Measurements from ENCODE around the gene ASB16. TPM values are rescaled to one million over a fixed set of nuclear protein-coding genes. Genes with fewer than 3 reads are reported as not detected.

ASB16 gene
- total and polyA plus RNA-seq, 9 of the 15 experiments (the other 6 are each of a cell fraction or from before 2014, with no cell fraction given) = 0.03 to 0.07 TPM; not detected in 7

DNA sequence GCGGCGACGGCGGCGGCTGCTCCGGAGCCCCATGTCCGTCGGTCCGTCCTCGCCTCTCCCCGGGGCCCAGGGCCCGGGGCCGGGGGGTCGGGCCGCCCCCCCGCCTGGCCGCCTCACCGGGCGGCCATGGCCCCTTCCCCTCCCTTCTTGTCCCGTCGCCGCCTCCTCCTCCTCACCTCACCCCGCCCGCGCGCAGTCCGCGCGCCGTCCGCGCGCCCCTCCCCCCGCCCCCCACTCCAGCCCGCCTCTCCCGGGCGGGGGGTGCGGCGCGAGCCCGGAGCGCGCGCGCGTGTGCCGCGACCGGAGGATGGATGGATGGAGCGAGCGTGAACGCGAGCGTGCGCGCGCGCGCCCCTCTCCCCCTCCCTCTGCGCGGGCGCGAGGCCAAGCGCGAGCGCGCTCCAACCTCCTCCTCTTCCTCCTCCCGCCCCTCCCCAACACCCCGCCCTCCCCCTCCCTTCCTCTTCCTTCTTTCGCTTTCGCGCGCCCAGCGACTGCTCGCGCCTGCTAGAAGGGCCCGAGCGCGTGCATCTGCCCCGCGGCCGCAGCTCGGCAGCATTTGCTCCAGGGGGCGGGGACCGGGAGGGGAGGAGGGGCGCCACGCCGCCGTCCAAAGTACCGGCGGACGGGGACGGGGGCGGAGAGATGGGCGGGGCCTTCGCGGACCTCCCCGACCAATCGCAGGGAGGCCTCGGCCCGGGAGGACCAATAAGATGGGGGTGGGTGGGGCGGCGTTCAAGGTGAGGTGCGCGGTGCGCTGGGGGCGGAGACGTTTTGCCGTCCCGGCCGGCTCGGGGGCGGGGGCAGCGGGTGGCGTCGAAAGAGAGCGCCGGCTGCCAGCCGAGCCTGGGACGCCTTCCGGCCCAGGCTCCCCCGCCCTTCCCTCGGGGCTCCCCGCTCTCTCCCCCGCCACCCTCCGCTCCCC lies 29.3 kb downstream of the ASB16 start, which contains the start of gene ATXN7L3 (continued):
- TF ChIP-seq, protein P1, sequence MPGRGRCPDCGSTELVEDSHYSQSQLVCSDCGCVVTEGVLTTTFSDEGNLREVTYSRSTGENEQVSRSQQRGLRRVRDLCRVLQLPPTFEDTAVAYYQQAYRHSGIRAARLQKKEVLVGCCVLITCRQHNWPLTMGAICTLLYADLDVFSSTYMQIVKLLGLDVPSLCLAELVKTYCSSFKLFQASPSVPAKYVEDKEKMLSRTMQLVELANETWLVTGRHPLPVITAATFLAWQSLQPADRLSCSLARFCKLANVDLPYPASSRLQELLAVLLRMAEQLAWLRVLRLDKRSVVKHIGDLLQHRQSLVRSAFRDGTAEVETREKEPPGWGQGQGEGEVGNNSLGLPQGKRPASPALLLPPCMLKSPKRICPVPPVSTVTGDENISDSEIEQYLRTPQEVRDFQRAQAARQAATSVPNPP (IDR thresholded peaks at IDR 0.05; ENCODE audit: borderline replicate concordance, insufficient read depth, insufficient read length) = no peak
- TF ChIP-seq, protein P2, sequence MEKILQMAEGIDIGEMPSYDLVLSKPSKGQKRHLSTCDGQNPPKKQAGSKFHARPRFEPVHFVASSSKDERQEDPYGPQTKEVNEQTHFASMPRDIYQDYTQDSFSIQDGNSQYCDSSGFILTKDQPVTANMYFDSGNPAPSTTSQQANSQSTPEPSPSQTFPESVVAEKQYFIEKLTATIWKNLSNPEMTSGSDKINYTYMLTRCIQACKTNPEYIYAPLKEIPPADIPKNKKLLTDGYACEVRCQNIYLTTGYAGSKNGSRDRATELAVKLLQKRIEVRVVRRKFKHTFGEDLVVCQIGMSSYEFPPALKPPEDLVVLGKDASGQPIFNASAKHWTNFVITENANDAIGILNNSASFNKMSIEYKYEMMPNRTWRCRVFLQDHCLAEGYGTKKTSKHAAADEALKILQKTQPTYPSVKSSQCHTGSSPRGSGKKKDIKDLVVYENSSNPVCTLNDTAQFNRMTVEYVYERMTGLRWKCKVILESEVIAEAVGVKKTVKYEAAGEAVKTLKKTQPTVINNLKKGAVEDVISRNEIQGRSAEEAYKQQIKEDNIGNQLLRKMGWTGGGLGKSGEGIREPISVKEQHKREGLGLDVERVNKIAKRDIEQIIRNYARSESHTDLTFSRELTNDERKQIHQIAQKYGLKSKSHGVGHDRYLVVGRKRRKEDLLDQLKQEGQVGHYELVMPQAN (IDR thresholded peaks at IDR 0.05; ENCODE audit: borderline replicate concordance) = no peak
- TF ChIP-seq POLR2H (tag; IDR thresholded peaks at IDR 0.05; ENCODE audit: low read depth) = peak; percentile 63
- 0 out of 2 replicates have a peak, but pooled peaks have one; percentile 21 for TF ChIP-seq CHD2 (IDR thresholded peaks at IDR 0.05; ENCODE audit: low read depth, low read length)
- TF ChIP-seq, protein P3, sequence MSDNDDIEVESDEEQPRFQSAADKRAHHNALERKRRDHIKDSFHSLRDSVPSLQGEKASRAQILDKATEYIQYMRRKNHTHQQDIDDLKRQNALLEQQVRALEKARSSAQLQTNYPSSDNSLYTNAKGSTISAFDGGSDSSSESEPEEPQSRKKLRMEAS (CRISPR knock-in tag; IDR thresholded peaks at IDR 0.05) = peak; percentile 89
- peak in 1 of 2 experiments; percentile 25; a peak in 1 of 4 replicates for TF ChIP-seq KDM1A (IDR thresholded peaks at IDR 0.05)
- TF ChIP-seq, protein P4, sequence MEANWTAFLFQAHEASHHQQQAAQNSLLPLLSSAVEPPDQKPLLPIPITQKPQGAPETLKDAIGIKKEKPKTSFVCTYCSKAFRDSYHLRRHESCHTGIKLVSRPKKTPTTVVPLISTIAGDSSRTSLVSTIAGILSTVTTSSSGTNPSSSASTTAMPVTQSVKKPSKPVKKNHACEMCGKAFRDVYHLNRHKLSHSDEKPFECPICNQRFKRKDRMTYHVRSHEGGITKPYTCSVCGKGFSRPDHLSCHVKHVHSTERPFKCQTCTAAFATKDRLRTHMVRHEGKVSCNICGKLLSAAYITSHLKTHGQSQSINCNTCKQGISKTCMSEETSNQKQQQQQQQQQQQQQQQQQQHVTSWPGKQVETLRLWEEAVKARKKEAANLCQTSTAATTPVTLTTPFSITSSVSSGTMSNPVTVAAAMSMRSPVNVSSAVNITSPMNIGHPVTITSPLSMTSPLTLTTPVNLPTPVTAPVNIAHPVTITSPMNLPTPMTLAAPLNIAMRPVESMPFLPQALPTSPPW (CRISPR knock-in tag; IDR thresholded peaks at IDR 0.05) = peak; percentile 96
- TF ChIP-seq, protein P5, sequence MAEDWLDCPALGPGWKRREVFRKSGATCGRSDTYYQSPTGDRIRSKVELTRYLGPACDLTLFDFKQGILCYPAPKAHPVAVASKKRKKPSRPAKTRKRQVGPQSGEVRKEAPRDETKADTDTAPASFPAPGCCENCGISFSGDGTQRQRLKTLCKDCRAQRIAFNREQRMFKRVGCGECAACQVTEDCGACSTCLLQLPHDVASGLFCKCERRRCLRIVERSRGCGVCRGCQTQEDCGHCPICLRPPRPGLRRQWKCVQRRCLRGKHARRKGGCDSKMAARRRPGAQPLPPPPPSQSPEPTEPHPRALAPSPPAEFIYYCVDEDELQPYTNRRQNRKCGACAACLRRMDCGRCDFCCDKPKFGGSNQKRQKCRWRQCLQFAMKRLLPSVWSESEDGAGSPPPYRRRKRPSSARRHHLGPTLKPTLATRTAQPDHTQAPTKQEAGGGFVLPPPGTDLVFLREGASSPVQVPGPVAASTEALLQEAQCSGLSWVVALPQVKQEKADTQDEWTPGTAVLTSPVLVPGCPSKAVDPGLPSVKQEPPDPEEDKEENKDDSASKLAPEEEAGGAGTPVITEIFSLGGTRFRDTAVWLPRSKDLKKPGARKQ (CRISPR knock-in tag; IDR thresholded peaks at IDR 0.05) = no peak
- TF ChIP-seq ZFP36 (IDR thresholded peaks at IDR 0.05; ENCODE audit: low read depth, low read length, partially characterized antibody) = no peak
- TF ChIP-seq IFI16 (CRISPR knock-in tag; IDR thresholded peaks at IDR 0.05) = no peak
- TF ChIP-seq COPS2 (conservative IDR thresholded peaks at IDR 0.05) = no peak
- TF ChIP-seq CTBP1 (IDR thresholded peaks at IDR 0.05; ENCODE audit: borderline replicate concordance) = peak; percentile 58; the same call in 1 of the 2 replicates
- peak; percentile 45 for TF ChIP-seq SP2 (IDR thresholded peaks at IDR 0.05; ENCODE audit: extremely low read depth, low read depth, low read length, poor library complexity, severe bottlenecking)
- TF ChIP-seq PCBP1 (IDR thresholded peaks at IDR 0.05; ENCODE audit: low read depth, low read length, poor library complexity, severe bottlenecking) = peak; percentile 93
- no peak for TF ChIP-seq ZBED1 (IDR thresholded peaks at IDR 0.05)
- TF ChIP-seq, protein P6, sequence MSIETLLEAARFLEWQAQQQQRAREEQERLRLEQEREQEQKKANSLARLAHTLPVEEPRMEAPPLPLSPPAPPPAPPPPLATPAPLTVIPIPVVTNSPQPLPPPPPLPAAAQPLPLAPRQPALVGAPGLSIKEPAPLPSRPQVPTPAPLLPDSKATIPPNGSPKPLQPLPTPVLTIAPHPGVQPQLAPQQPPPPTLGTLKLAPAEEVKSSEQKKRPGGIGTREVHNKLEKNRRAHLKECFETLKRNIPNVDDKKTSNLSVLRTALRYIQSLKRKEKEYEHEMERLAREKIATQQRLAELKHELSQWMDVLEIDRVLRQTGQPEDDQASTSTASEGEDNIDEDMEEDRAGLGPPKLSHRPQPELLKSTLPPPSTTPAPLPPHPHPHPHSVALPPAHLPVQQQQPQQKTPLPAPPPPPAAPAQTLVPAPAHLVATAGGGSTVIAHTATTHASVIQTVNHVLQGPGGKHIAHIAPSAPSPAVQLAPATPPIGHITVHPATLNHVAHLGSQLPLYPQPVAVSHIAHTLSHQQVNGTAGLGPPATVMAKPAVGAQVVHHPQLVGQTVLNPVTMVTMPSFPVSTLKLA (conservative IDR thresholded peaks at IDR 0.05) = peak; percentile 52 to 72; a peak in 3 of 4 replicates
